GM12878 (cell line): Measurements from ENCODE around the gene PGK1.

Experiments
- CBFB ChIP-seq: IDR thresholded peaks from 2 replicates; pipeline ENCODE4 v1.6.1; 2016; ENCODE audit warnings: antibody characterized with exemption, low read depth
- EP300 ChIP-seq, 2 experiments: fragments of 150-350 bp in 1 of 2; IDR thresholded peaks; 2 replicates each; pipeline ENCODE4 v1.6.1; 2011 to 2012; ENCODE audit warnings: low read depth in 2 of 2, low read length in 2 of 2, borderline replicate concordance in 1 of 2, improper control_type of control experiment in 1 of 2, inconsistent platforms in 1 of 2; ENCODE audit not compliant: control insufficient read depth in 1 of 2
- HDAC2 ChIP-seq: fragments of 200-600 bp; sonication (generic); IDR thresholded peaks from 2 replicates; pipeline ENCODE4 v1.6.1; 2017
- NR2C2 ChIP-seq: IDR thresholded peaks from 2 replicates; pipeline ENCODE4 v1.6.1; 2011; ENCODE audit warnings: borderline replicate concordance, low read depth; ENCODE audit not compliant: control insufficient read depth, insufficient read length

DNA sequence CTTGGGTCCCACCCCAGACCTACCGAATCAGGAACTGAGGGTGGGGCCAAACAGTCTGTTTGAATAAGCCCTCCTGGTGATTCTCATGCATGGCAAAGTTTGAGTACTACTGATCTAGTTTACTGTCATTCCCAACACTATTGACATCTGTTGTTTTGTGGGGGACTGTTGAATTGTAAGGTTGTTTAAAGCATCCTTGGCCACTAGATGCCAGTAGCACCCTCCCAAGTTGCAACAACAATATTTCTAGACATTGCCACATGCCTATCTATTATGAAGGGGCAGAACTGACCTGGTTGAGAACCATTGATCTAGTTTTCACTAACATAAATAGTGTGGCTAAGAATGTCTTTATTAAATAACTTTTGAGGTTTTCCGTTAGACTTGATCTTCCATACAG, 20.3 kb downstream of the PGK1 start:
- no peak for TF ChIP-seq EP300 (IDR thresholded peaks at IDR 0.05; ENCODE audit: borderline replicate concordance in 1 of 2, control insufficient read depth in 1 of 2, low read depth in 2 of 2, low read length in 2 of 2)
- TF ChIP-seq NR2C2: no peak
- no peak for TF ChIP-seq HDAC2
- TF ChIP-seq CBFB: no peak
